Activated CD4-positive, CD25-positive, alpha-beta regulatory T cell treated with anti-CD3 and anti-CD28 coated beads, Interleukin-2, amount 50 U/mL, for 24 hours (primary cell): Measurements from ENCODE around the gene PTGDR2.

Experiments
- ATAC-seq, 2 donors: fragments of 150-1000 bp; cut with Tn5 transposase; one replicate each; pipeline ENCODE4 v1.10.0; 2021; ENCODE audit warnings: mild to moderate bottlenecking in 1 of 2, moderate library complexity in 1 of 2

PTGDR2 gene

DNA sequence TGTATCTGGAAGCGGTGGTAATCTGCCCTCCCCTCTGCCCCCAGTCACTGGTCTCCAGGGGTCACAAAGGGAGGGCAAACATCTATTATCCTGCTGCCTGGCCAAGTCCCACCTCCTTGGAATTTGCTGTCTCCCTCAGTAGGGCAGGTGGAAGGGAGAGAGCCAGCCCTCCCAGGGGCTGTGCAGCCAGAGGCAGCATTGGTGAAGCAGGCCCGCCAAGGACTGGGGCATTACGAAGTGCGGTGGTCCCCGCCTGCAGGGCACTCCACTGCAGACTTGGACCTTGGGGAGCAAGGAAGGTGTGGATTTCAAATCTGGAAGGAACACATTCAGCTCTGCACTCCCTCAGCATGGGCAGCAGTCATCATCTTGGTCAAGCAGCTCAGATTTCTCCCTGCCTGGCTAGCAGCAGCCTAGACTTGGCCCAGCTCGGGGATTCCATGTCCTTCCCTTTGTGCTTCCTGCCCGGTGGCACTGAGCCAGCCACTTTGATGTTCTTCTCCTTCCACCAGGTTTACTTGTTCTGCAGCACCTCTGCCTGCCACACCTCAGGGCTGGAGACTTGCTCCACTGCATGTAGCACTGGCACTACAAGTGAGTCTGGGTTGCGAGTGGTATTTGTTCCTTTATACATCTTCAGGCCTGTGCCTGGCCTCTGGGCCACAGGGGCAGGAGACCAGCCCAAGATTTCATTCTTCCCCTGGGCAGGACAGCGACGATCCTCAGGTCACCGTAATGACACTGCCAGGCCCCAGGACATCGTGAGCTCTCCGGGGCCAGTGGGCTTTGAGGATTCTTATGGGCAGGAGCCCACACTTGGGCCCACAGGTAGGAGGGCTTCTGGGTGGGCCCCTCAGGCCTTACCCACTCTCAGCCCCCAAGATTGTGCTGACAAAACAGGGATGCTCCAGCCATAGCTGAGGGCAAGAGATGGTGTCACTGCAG, 18.9 kb upstream of the PTGDR2 start:
- ATAC-seq = no peak

DNA sequence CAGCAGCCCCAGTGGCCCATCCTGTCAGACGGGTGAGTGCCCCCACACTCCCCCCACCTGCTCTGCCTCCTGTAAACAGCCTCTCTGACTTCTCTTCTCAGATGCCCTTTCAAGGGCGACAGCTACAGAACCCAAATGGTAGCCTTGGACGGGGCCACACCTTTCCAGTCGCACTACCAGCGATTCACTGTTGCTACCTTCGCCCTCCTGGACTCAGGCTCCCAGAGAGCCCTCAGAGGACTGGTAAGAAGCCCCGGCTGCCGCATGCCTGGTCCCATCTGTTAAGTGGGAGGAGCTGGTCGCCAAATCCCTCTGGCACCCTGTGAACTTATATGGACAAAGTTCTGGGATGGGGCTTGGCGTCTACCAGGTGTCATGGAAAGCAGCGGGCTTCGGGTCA, 17.8 kb upstream of the PTGDR2 start:
- ATAC-seq = no peak

DNA sequence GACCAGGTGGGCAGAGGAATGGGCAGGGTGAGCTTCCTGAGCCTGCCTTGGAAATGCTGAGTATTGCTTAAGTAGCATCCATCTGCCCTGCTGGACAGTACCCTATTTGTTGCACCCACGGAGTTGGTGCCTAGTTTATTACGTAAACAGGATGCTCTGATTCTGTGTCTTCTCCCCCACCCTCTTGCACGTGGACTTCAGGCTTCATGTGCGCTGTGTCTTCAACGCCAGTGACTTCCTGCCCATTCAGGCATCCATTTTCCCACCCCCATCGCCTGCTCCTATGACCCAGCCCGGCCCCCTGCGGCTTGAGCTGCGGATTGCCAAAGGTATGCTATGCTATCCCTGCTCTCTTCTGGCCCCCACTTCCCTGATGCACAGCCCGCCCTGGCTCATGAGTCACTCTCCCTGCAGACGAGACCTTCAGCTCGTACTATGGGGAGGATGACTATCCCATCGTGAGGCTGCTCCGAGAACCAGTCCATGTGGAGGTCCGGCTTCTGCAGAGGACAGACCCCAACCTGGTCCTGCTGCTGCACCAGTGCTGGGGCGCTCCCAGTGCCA, 17.3 kb upstream of the PTGDR2 start:
- ATAC-seq = no peak

DNA sequence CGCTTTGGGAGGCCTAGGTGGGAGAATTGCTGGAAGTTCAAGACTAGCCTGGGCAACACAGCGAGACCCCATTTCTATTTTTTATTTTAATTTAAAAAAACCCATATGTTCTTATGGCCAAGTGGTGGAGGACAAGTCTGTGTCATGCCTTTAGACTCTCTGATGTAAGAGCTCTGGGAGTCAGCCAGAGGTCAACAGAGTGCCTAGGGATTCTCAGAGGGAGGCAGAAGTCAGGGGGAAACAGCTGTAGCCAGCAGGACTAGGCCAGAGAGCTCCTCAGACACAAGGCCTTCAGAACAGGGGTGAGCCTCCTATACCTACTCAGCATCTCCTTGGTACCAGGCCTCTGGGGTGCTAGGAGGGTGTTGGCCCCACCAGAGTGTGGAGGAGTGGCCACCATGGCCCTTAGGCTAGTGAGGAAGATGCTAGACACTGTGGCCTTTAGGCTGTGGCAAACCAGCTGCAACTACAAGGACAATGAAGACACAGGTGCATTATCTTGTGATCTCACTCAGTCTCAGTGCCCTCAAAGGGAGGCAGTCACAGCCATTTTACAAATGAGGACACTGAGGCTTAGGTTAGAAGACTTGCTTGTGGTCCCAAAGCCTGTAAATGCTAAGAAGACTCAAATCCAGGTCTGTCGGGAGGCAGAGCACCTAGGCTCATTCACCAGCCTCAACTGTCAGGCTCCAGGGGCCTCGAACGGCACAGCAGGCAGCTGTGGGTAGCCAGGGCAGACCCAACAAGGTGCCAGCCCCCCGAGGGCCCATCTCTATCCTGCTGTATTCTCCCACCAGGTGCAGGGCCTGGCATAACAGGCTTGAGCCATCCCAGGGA, 16.6 kb upstream of the PTGDR2 start:
- no peak for ATAC-seq

DNA sequence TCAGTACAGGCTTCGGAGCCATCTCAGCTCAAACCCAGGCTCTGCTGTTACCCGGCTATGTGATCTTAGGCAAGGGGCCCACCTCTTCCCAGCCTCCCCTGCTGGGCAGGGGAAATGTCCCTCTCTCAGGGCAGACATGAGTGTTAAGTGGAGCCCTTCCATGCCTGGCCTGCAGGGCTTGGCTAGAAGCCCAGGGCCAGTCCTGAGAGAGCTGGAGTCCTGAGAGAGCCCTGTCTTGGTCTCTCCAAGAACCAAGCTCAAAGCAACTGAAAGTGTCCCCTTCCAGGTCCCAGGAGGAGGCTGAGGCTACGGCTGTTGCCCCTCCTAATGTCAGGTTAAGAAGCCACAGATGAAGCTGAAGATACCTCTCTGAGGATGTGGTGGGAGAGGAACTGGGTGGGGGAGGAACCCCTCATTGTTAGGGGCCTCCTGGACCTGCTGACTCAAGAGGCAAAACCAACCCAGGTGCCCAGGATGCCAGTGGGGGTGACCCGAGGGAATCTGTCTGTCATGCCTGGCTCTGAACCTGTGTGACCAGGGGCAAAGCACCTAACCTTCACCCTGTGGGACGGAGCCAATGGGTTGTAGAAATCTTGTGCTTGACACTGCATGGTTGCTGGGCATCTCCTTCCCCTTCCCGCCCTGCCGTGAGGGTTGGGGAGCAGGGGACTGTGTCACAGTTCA, 15.8 kb upstream of the PTGDR2 start:
- ATAC-seq = no peak

DNA sequence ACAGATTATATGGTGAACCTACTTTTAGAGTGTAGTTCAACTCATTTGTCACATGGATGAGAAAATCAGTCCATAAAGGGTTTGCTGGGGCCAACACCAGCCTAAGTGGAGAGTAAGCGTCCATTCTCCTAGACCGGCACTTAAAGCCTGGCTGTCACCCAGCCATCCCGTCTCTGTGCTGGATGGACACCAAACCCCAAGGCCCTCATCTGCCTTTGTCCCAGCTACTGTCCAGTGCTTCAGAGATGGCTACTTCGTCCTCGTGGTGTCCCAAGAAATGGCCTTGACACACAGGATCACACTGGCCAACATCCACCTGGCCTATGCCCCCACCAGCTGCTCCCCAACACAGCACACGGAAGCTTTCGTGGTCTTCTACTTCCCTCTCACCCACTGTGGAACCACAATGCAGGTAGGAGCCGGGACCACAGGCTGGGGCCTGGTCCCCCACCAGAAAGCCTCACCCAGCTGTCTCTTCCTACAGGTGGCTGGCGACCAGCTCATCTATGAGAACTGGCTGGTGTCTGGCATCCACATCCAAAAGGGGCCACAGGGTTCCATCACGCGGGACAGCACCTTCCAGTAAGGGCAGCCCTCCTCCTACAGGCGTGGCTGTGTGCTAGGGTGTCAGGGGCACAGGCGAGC, 15.1 kb upstream of the PTGDR2 start:
- ATAC-seq = no peak

DNA sequence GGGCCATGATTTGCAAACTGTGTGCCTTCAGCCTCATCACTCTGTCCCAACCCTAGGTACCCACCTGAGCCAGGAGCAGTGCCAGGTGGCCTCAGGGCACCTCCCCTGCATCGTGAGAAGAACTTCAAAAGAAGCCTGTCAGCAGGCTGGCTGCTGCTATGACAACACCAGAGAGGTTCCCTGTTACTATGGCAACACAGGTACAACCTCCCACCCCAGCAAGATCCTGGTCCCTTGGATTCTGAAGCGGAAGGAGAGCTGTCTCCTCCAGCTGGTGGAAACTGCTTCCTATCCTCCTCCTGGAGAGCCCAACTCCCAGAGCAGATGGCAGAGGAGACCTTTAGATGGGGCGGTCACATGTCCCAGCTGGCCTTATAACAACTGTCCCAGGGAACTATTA, 14.5 kb upstream of the PTGDR2 start:
- no peak for ATAC-seq

DNA sequence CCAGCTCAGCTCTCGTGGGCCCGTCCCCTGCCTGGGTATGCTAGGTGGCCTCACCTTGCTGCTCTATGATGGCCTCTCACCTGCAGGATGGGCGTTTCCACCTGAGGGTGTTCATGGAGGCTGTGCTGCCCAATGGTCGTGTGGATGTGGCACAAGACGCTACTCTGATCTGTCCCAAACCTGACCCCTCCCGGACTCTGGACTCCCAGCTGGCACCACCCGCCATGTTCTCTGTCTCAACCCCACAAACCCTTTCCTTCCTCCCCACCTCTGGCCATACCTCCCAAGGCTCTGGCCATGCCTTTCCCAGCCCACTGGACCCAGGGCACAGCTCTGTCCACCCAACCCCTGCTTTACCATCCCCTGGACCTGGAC, 13.7 kb upstream of the PTGDR2 start:
- ATAC-seq = no peak

DNA sequence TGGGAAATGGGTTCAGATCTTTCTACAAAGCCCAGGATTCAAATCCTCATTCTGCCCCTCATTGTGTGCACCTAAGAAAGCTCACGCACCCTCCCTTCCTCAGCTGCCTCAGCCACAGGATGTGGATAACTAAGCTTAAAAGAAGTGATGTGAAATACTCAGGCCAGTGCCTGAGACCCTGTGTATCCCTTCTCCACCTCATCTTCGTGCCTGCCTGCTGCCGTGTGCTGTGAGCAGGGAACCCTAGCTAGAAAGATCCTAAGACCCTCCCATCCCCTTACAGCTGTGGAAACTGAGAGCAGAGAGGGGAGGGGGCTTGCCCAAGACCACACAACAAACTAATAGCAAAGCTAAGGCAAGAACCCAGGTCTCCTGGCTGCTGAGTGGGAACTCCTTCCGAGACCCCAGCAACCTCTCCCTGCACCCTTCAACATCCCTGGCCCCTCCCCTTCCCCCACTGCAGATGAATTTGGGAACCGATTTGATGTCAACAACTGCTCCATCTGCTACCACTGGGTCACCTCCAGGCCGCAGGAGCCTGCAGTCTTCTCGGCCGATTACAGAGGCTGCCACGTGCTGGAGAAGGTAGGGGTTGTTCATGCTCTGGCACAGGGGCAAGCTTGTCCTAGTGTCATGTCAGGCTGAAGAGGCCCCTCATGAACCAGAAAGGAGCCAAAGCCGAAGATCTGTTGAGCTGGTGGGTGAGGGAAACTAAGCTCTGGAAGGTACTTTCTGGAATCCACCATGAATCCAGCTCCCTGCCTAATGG, 13.1 kb upstream of the PTGDR2 start:
- no peak for ATAC-seq

DNA sequence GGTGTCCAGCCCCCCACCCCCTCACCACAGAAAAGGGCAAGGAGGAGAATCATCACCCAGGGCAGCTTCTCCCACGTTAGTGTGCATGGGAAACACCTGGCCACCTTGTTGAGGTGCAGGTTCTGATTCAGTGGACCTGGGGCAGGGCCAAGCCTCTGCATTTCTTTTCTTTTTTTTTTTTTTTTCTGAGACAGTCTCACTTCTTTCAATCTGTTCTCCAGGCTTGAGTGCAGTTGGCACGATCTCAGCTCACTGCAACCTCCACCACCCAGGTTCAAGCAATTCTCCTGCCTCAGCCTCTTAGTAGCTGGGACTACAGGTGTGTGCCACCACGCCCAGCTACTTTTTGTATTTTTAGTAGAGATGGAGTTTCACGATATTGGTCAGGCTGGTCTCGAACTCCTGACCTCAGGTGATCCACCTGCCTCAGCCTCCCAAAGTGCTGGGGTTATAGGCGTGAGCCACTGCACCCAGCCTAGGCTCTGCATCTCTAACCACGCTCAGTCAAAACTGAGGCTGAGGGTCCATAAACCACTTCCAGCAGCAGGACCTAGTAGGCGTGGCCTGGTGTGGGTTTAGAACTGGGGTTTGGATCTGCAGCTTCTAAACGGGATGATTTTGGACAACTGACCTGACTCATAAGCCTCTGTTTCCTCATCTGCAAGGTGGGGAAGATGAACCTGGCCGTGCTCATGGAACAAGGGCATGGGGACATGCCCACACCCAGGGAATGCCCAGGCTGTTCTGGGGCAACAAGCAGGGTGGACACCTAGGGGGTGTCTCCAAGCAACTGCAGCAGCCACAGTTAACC, 12.3 kb upstream of the PTGDR2 start:
- ATAC-seq = no peak

DNA sequence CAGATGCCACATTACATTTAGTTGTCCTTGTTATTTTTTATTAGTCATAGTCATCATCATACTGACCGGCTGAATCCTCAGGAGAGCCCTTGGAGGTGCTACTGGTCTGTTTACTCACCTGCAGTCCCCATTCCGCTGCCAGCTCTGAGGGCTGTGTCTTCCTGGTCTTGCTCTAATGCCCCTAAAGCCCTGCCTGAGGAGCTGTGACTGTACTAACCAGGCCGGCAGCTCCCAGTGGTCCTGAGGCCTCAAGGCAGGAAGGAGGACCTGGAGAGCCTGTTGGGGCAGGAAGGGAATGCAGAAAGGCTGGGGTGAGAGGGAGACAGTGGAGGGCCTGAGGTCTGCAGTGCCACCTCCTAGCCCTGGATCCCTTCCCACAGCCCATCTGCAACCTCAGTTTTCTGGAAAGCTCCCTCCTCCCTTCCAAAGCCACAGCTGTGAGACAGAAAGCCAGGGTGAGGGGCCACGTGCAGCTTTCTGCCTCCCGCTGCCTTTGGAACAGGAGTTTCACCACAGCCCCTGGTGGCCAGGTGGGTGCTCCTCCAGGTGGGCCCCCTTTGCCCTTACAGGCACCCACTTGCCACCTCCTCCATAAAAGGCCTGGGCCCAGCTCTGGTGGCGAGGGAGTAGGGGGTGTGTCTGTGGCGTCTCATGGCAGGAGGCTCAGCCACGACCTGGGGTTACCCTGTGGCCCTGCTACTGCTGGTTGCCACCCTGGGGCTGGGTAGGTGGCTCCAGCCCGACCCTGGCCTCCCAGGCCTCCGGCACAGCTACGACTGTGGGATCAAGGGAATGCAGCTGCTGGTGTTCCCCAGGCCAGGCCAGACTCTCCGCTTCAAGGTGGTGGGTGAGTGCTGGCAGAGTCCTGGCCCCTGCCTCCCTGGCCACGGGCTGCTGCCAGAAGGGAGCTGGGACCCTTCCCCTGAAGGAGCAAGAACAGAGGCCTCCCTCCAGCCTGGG, 11.4 kb upstream of the PTGDR2 start, which contains the start of gene ZP1:
ZP1 (plus strand) TSS at position 632 of the 960 bp plus-strand sequence; CDS start at position 652, 20 bp downstream.
- no peak for ATAC-seq

DNA sequence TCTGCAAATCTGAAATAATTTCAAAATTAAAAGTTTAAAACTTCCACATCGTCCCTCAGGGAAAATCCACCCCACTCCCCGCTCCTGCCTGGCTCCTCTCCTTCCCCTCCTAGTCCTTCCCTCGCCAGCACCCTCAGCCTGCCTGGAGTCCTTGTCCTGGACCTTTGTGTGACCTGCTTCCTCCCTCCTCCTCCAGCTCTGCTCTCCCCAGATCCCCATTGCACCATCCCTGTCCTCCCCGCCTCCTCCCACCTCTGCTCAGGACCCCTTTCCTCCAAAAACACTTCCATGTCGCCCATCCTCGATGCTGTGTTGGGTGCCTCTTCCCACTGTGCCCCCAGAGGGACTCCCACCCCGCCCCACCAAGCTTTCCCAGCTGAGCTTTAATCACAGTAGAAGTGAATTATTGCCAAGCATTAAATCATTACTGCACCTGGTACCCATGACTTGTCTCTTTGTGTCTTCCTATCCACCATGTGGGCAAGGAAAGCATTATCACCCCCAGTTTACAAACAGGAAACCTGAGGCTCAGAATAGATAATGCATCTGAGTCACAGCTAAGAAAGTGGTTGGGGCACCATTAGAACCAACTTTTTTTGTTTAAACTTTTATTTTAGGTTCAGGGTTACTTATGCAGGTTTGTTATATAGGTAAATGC, 9.2 kb upstream of the PTGDR2 start:
- no peak for ATAC-seq

DNA sequence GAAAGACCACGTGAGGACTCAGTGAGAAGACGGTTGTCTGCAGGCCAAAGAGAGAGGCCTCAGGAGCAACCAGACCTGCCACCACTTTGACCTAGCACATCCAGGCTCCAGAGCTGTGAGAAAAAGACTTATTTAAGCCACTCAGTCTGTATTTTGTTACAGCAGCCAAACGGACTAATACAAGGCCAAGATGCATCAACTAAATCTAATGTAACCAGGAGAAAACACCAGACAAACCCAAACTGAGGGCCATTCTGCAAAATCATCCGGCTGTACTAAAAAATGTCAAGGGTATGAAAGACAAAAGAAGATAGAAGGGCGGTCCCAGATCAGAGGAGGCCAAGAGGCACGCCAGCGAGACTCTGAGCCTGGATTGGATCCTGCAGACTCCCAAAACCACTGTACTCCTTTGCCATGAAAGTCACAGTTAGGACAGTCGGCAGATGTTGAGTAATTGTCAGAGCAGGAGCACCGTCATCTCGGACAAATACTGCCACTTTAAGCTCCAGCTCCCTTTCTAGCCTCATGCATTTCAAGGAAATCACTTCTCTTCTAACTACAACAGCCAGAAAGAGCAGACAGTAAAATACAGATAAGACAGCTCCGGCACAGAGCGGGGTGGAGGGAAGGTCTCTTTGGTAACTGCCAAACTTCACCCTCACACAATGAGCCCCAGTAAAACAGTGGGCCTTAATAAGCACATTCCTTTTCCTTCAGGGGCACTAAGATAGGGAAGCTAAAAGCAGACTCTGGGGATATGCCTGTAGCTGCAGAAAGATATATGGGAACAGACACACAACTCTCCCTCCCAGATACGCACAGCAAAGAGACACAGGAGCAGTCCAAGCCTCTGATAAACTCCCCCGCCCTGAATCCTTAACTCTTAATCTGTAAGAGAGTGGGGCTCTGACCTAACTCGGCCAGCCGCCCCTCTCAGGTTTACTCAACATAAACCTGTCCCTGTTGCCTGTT, 8.1 kb upstream of the PTGDR2 start:
- no peak for ATAC-seq

DNA sequence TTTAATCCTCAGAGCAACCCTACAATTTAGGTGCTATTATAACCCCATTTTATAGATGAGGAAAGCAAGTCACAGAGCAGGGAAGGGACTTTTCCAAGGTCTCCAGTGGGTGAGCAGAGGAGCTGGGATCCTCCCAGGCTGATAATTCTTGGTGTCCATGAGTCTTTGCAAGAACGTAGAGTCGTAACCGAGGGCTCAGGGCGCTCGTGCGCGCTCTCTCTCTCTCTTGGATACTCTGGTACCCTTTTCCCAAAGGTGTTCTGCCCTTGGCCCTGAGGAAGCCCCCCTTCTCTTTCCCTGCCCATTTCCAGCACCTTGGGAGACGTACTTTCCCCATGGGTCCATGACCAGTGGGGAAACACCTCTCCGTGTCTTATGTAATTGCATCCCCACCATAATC, 6.4 kb upstream of the PTGDR2 start:
- ATAC-seq = no peak

DNA sequence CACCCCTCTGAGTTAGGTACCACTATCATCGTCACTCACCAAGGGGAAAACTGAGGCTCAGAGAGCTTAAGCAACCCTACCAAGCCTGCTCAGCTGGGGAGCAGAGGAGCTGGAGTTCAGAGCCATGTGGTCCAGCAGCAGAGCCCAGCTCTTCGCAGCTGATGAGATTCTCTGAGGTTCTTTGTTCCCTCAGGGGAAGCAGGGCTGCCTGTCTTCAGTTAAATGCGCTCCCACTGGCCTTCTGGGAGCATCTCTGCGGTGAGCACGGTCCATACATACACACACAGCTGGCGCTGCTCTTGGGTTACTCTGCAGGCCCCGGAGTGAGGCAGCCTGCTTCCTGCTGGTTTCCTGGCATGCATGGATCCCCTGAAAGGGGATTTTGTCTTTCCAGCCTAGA, 5.2 kb upstream of the PTGDR2 start:
- ATAC-seq = no peak

DNA sequence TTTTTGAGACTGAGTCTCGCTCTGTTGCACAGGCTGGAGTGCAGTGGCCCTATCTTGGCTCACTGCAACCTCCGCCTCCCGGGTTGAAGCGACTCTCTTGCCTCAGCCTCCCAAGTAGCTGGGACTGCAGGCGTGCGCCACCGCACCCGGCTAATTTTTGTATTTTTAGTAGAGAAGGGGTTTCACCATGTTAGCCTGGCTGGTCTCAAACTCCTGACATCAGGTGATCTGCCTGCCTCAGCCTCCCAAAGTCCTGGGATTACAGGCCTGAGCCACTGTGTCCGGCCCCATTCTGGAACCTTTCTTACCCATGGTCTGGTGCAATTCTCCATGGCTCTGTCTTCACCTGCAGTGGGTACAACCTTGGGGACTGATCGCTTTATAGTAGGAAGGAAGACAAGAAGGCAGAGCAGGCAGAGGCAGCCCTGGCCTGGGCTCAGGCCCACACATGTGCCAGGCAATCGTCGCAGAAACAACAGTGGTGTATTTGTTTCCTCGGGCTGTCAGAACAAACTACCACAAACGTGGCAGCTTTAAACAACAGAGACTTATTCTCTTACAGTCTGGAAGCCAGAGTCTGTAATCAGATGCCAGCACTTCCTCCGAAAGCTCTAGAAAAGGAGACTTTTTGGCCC, 4.0 kb upstream of the PTGDR2 start:
- no peak for ATAC-seq
